Gastrocnemius medialis (tissue), 4 donors: Measurements from ENCODE around the gene CHST11.

Source experiments
- POLR2A ChIP-seq, 2 donors: fragments of 450-650 bp; IDR thresholded peaks; one replicate each; pipeline ENCODE4 v1.6.1; 2017; ENCODE audit warnings: antibody characterized with exemption in 2 of 2, mild to moderate bottlenecking in 2 of 2, moderate library complexity in 2 of 2
- TF ChIP-seq, protein P1 (sequence below), 5 experiments: fragments of 450-650 bp in 3 of 5; fragments of 200-600 bp in 2 of 5; sonication (generic) in 2 of 5; IDR thresholded peaks in 4 of 5; conservative IDR thresholded peaks in 1 of 5; 1 replicate in 4 of 5; 2 replicates in 1 of 5; pipeline ENCODE4 v1.5.1; 2016 to 2019; ENCODE audit warnings: antibody characterized with exemption in 5 of 5, mild to moderate bottlenecking in 3 of 5, moderate library complexity in 3 of 5

GRCh38 chr12:104620837-104621531, 164.2 kb downstream of the CHST11 start:
- TF ChIP-seq, protein P1, sequence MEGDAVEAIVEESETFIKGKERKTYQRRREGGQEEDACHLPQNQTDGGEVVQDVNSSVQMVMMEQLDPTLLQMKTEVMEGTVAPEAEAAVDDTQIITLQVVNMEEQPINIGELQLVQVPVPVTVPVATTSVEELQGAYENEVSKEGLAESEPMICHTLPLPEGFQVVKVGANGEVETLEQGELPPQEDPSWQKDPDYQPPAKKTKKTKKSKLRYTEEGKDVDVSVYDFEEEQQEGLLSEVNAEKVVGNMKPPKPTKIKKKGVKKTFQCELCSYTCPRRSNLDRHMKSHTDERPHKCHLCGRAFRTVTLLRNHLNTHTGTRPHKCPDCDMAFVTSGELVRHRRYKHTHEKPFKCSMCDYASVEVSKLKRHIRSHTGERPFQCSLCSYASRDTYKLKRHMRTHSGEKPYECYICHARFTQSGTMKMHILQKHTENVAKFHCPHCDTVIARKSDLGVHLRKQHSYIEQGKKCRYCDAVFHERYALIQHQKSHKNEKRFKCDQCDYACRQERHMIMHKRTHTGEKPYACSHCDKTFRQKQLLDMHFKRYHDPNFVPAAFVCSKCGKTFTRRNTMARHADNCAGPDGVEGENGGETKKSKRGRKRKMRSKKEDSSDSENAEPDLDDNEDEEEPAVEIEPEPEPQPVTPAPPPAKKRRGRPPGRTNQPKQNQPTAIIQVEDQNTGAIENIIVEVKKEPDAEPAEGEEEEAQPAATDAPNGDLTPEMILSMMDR (IDR thresholded peaks at IDR 0.05 in 4 of 5, conservative IDR thresholded peaks at IDR 0.05 in 1 of 5) = no peak
- TF ChIP-seq POLR2A (IDR thresholded peaks at IDR 0.05) = no peak
